K562 (cell line): ENCODE results near the gene ZMYND19. TPM values are rescaled to one million over a fixed set of nuclear protein-coding genes. Genes with fewer than 3 reads are reported as not detected.

Experiments used
- ARID1B ChIP-seq: fragments of 450-650 bp; IDR thresholded peaks from 2 replicates; pipeline ENCODE4 v1.6.1; 2016; ENCODE audit warnings: antibody characterized with exemption, mild to moderate bottlenecking, inconsistent platforms
- CHAMP1 ChIP-seq: fragments of 450-650 bp; IDR thresholded peaks from 2 replicates; pipeline ENCODE4 v1.6.1; 2016; ENCODE audit warnings: mild to moderate bottlenecking
- DNMT1 ChIP-seq: fragments of 450-650 bp; IDR thresholded peaks from 2 replicates; pipeline ENCODE4 v1.6.1; 2016; ENCODE audit warnings: antibody characterized with exemption, mild to moderate bottlenecking
- HCFC1 ChIP-seq: IDR thresholded peaks from 2 replicates; pipeline ENCODE4 v1.6.1; 2012; ENCODE audit warnings: low read depth, low read length, improper control_type of control experiment
- HEY1 ChIP-seq: fragments of 250-450 bp; sonication (Bioruptor Pico); IDR thresholded peaks from 2 replicates; pipeline ENCODE4 v1.5.0; 2020; ENCODE audit warnings: mild to moderate bottlenecking, moderate library complexity, borderline replicate concordance
- HNRNPH1 ChIP-seq: fragments of 200-400 bp; formaldehyde crosslinking; optimal IDR thresholded peaks from 2 replicates; pipeline ENCODE3; 2017; ENCODE audit warnings: low read depth, mild to moderate bottlenecking, low read length, moderate library complexity
- KAT2B ChIP-seq: IDR thresholded peaks from one replicate; pipeline ENCODE4 v1.6.1; 2012; ENCODE audit warnings: low read depth, mild to moderate bottlenecking, control low read depth, inconsistent platforms, low read length, moderate library complexity
- L3MBTL2 ChIP-seq: fragments of 450-650 bp; IDR thresholded peaks from 2 replicates; pipeline ENCODE4 v1.6.1; 2016; ENCODE audit warnings: mild to moderate bottlenecking, moderate library complexity
- MED1 ChIP-seq: sonication (generic); formaldehyde crosslinking; IDR thresholded peaks from 2 replicates; pipeline ENCODE4 v1.8.1; 2023; ENCODE audit warnings: missing genetic modification reagents, borderline replicate concordance
- NBN ChIP-seq: fragments of 450-650 bp; IDR thresholded peaks from 2 replicates; pipeline ENCODE4 v1.6.1; 2016; ENCODE audit warnings: low read depth, mild to moderate bottlenecking
- NRF1 ChIP-seq, 2 experiments: fragments of 450-650 bp; IDR thresholded peaks in 1 of 2; conservative IDR thresholded peaks in 1 of 2; 2 replicates each; pipeline ENCODE4 v1.6.1; 2014; ENCODE audit warnings: mild to moderate bottlenecking in 2 of 2
- POLR3A ChIP-seq: IDR thresholded peaks from 2 replicates; pipeline ENCODE4 v1.6.1; 2011; ENCODE audit warnings: borderline replicate concordance, mild to moderate bottlenecking, moderate library complexity; ENCODE audit not compliant: insufficient read length, insufficient read depth; ENCODE audit errors: extremely low read depth
- PTTG1 ChIP-seq: fragments of 450-650 bp; IDR thresholded peaks from 2 replicates; pipeline ENCODE4 v1.6.1; 2016; ENCODE audit warnings: low read depth, mild to moderate bottlenecking, missing genetic modification characterization, missing compliant biosample characterization
- RBM22 ChIP-seq: fragments of 200-400 bp; formaldehyde crosslinking; IDR thresholded peaks from 2 replicates; pipeline ENCODE4 v1.6.1; 2018; ENCODE audit warnings: low read length, low read depth; ENCODE audit not compliant: poor library complexity, severe bottlenecking
- SETDB1 ChIP-seq: IDR thresholded peaks from one replicate; pipeline ENCODE4 v1.6.1; 2012; ENCODE audit warnings: low read length, control low read depth, inconsistent platforms
- SRSF9 ChIP-seq: fragments of 200-400 bp; formaldehyde crosslinking; IDR thresholded peaks from 2 replicates; pipeline ENCODE4 v1.6.1; 2017; ENCODE audit warnings: low read depth, low read length, borderline replicate concordance
- TFE3 ChIP-seq: fragments of 450-650 bp; formaldehyde crosslinking; IDR thresholded peaks from 2 replicates; pipeline ENCODE4 v1.4.0; 2020; ENCODE audit warnings: mild to moderate bottlenecking, mixed read lengths
- U2AF1 ChIP-seq: fragments of 200-400 bp; formaldehyde crosslinking; optimal IDR thresholded peaks from 2 replicates; pipeline ENCODE3; 2017; ENCODE audit warnings: mild to moderate bottlenecking, low read depth, low read length, moderate library complexity
- ZBTB12 ChIP-seq: fragments of 250-450 bp; sonication (Bioruptor Pico); IDR thresholded peaks from 2 replicates; pipeline ENCODE4 v1.4.0; 2020
- ZFP91 ChIP-seq: sonication (generic); formaldehyde crosslinking; IDR thresholded peaks from 2 replicates; pipeline ENCODE4 v1.8.0; 2022; ENCODE audit warnings: mild to moderate bottlenecking, missing genetic modification reagents
- ZNF24 ChIP-seq: fragments of 450-650 bp; IDR thresholded peaks from 2 replicates; pipeline ENCODE4 v1.6.1; 2016
- ZZZ3 ChIP-seq: fragments of 450-650 bp; IDR thresholded peaks from 2 replicates; pipeline ENCODE4 v1.6.1; 2016; ENCODE audit warnings: antibody characterized with exemption, mild to moderate bottlenecking, moderate library complexity
- polyA plus RNA-seq, 8 experiments: library from polyadenylated mRNA; depleted of rRNA in 4 of 8; stranded (reverse) in 5 of 8; unstranded in 3 of 8; fragments of >200 nt; fragmentation: Nextera tagmentation in 2 of 8; fragmentation: Illumina TruSeq in 1 of 8; extraction: Ambion mirVana in 2 of 8; extraction: Trizol in 1 of 8; gene quantifications; 2 replicates each; pipeline versions ENCODE4 v1.2.1 to v1.2.3, GENCODE V29; 2011 to 2014; ENCODE audit warnings: inconsistent platforms in 1 of 8, missing spikeins in 1 of 8
- total RNA-seq, 7 experiments: library from RNA; depleted of rRNA in 6 of 7; stranded (reverse); fragments of >200 nt in 6 of 7; fragmentation: Illumina TruSeq in 2 of 7; extraction: Trizol in 2 of 7; gene quantifications; 2 replicates each; pipeline versions ENCODE4 v1.2.1 to v1.2.3, GENCODE V29; 2011 to 2021; ENCODE audit warnings: low replicate concordance in 1 of 7

The ZMYND19 gene
- total and polyA plus RNA-seq, 9 of the 15 experiments (the other 6 are each of a cell fraction or from before 2014, with no cell fraction given): 1.0 to 86.7 (median 44.0) TPM

GRCh38 chr9:137589441-137590122 lies 730 bp downstream of the ZMYND19 start (continued):
- 0 out of 2 replicates have a peak, but pooled peaks have one; percentile 34 for TF ChIP-seq ZFP91 (CRISPR knock-in tag)
- TF ChIP-seq RBM22: no peak
- no peak for TF ChIP-seq U2AF1
- no peak for TF ChIP-seq HEY1 (CRISPR knock-in tag)
- peak; percentile 44; the same call in 1 of the 2 replicates for TF ChIP-seq L3MBTL2
- TF ChIP-seq ARID1B: no peak
- peak in 1 of 2 experiments; percentile 17; a peak in 1 of 4 replicates for TF ChIP-seq NRF1 (conservative IDR thresholded peaks at IDR 0.05 in 1 of 2, IDR thresholded peaks at IDR 0.05 in 1 of 2)
- no peak for TF ChIP-seq ZNF24
- TF ChIP-seq MED1: no peak
- TF ChIP-seq POLR3A: no peak
- TF ChIP-seq HNRNPH1: no peak
- no peak for TF ChIP-seq KAT2B
- no peak for TF ChIP-seq ZBTB12
- TF ChIP-seq NBN: no peak
- TF ChIP-seq SETDB1: no peak
- no peak for TF ChIP-seq PTTG1
- no peak for TF ChIP-seq SRSF9
- TF ChIP-seq HCFC1: no peak
- no peak for TF ChIP-seq ZZZ3
- TF ChIP-seq TFE3: no peak
- TF ChIP-seq DNMT1: no peak
- TF ChIP-seq CHAMP1: no peak
